ENCODE measurements around the gene FOXK1. TPM values are rescaled to one million over a fixed set of nuclear protein-coding genes. Genes with fewer than 3 reads are reported as not detected.

FOXK1 gene
- total and polyA plus RNA-seq, 7 donors = 4.2 to 26.4 (median 16.8) TPM

GRCh38 chr7:4740796-4741195 lies 58.7 kb downstream of the FOXK1 start:
- ATAC-seq (no peak), DNase-seq (no peak)
- no peaks in the 10 kb centered on the region for H3K27me3 ChIP-seq (ENCODE audit: insufficient read depth in 3 of 3, low read length in 2 of 3)
- peaks cover 0 to 25% of the 10 kb centered on the region in 2 donors for H3K36me3 ChIP-seq (ENCODE audit: insufficient read depth in 1 of 2, low read depth in 1 of 2)
- no peaks in the 10 kb centered on the region for H3K9me3 ChIP-seq
- peak overlapping the region; percentile 91 for H3K27ac ChIP-seq
- no peak overlapping the region for H3K4me3 ChIP-seq
- peaks cover 42% of the 10 kb centered on the region for H3K4me1 ChIP-seq
- intact Hi-C loops (cut with DNase I) = no loop called here
- WGBS, 3 donors = 90 to 96% (median 95%) methylated on average over 22 of the region's 22 CpGs
- no peak for TF ChIP-seq CTCF (IDR thresholded peaks at IDR 0.05)

- 91 to 94% (median 93%) methylated on average over 23 of the region's 23 CpGs for WGBS, 3 donors
- Histone ChIP-seq H3K27me3 (ENCODE audit: insufficient read depth in 3 of 3, low read length in 2 of 3) (no peaks in the 10 kb centered on the region), H3K27ac (peak overlapping the region; percentile 92), H3K9me3 (no peaks in the 10 kb centered on the region), H3K4me1 (peaks cover 43% of the 10 kb centered on the region), H3K36me3 (ENCODE audit: insufficient read depth in 1 of 2, low read depth in 1 of 2) (peaks cover 0 to 25% of the 10 kb centered on the region in 2 donors), H3K4me3 (no peak overlapping the region)
- ATAC-seq = no peak
- intact Hi-C loops (cut with DNase I) = no loop called here
- no peak for DNase-seq
- no peak for TF ChIP-seq CTCF (IDR thresholded peaks at IDR 0.05)
These were observed 60.0 kb downstream of the FOXK1 start for GRCh38 chr7:4742051-4742573.

GRCh38 chr7:4742852-4743251 lies 60.8 kb downstream of the FOXK1 start:
- Histone ChIP-seq H3K4me3 (no peak overlapping the region), H3K9me3 (no peaks in the 10 kb centered on the region), H3K27ac (peak overlapping the region; percentile 92), H3K4me1 (peaks cover 45% of the 10 kb centered on the region), H3K27me3 (ENCODE audit: insufficient read depth in 3 of 3, low read length in 2 of 3) (no peaks in the 10 kb centered on the region), H3K36me3 (ENCODE audit: insufficient read depth in 1 of 2, low read depth in 1 of 2) (peaks cover 0 to 32% of the 10 kb centered on the region in 2 donors)
- ATAC-seq = no peak
- 85 to 94% (median 87%) methylated on average over 10 of the region's 10 CpGs for WGBS, 3 donors
- intact Hi-C loops (cut with DNase I) = no loop called here
- DNase-seq = no peak
- no peak for TF ChIP-seq CTCF (IDR thresholded peaks at IDR 0.05)

GRCh38 chr7:4744391-4745264 lies 62.5 kb downstream of the FOXK1 start:
- WGBS, 3 donors = 12 to 16% (median 14%) methylated on average over 31 of the region's 31 CpGs
- Histone ChIP-seq H3K27me3 (ENCODE audit: insufficient read depth in 3 of 3, low read length in 2 of 3) (no peaks in the 10 kb centered on the region), H3K27ac (peak overlapping the region; percentile 92), H3K36me3 (ENCODE audit: insufficient read depth in 1 of 2, low read depth in 1 of 2) (peaks cover 0 to 32% of the 10 kb centered on the region in 2 donors), H3K9me3 (no peaks in the 10 kb centered on the region), H3K4me1 (peaks cover 29% of the 10 kb centered on the region), H3K4me3 (peak overlapping the region; percentile 48)
- TF ChIP-seq CTCF (IDR thresholded peaks at IDR 0.05) = no peak
- peak; percentile 93 to 96 (median 94) for ATAC-seq
- intact Hi-C loops (cut with DNase I) = loop anchor here (2.0 to 5.0 kb wide), 3 partner anchors 30 to 102 kb away; partner anchors contain the start of gene FOXK1 (in 1 of the 2)
- peak; percentile 99 to 100 for DNase-seq
